Calu3 (cell line): ENCODE results near the gene MYH14. TPM values are rescaled to one million over a fixed set of nuclear protein-coding genes. Genes with fewer than 3 reads are reported as not detected.
"Not testable (repeated sequence)": the region's sequence is repeated elsewhere in the genome, so short reads cannot be mapped to it uniquely, and the experiment has no call there.

ENCODE experiments used
- BruUV-seq: library from RNA; stranded (reverse); fragments of 400-500 nt; replicated peaks from 2 replicates; lab custom pipeline; 2021; lab: Mats Ljungman, UMichigan
- CTCF ChIA-PET: fragments of 300-600 bp; sonication (Branson Sonifier 250); formaldehyde crosslinking; loops from one replicate; lab custom pipeline; 2022; ENCODE audit warnings: antibody characterized with exemption; lab: Charles Lee
- DNase-seq: peaks from one replicate; pipeline ENCODE4 v3.0.0; 2022
- H3K27ac Mint-ChIP-seq: one replicate; pipeline ENCODE4 v1.8.0; 2022; ENCODE audit warnings: mixed read lengths; ENCODE audit not compliant: unreplicated experiment
- H3K27me3 Mint-ChIP-seq: one replicate; pipeline ENCODE4 v1.8.0; 2022; ENCODE audit warnings: mixed read lengths; ENCODE audit not compliant: unreplicated experiment
- H3K36me3 Mint-ChIP-seq: one replicate; pipeline ENCODE4 v1.8.0; 2022; ENCODE audit warnings: mild to moderate bottlenecking, moderate library complexity, mixed read lengths; ENCODE audit not compliant: insufficient read depth, unreplicated experiment
- H3K4me1 Mint-ChIP-seq: one replicate; pipeline ENCODE4 v1.8.0; 2022; ENCODE audit warnings: mild to moderate bottlenecking, low read depth, mixed read lengths; ENCODE audit not compliant: unreplicated experiment
- H3K4me3 Mint-ChIP-seq: one replicate; pipeline ENCODE4 v1.8.0; 2022; ENCODE audit warnings: mild to moderate bottlenecking, low read depth, moderate library complexity, mixed read lengths; ENCODE audit not compliant: unreplicated experiment
- H3K9me3 Mint-ChIP-seq: one replicate; pipeline ENCODE4 v1.8.0; 2022; ENCODE audit warnings: low read depth, mixed read lengths; ENCODE audit not compliant: unreplicated experiment
- CTCF ChIP-seq: fragments of 200-600 bp; IDR thresholded peaks from one replicate; pipeline ENCODE4 v1.8.0; 2022; ENCODE audit warnings: antibody characterized with exemption; ENCODE audit not compliant: unreplicated experiment
- intact Hi-C: fragments of 100-400 bp; cut with micrococcal nuclease; formaldehyde crosslinking; loops from one replicate; pipeline ENCODE4 v1.10.0; 2022; ENCODE audit not compliant: unreplicated experiment
- total RNA-seq: library from RNA; stranded (reverse); gene quantifications from 2 replicates; pipeline ENCODE4 v1.2.3, GENCODE V29; 2022

Gene MYH14
- total RNA-seq, 1 experiment from 2014 or later, result 255 TPM

GRCh38 chr19:50340331-50340730, 136.9 kb downstream of the MYH14 start:
- intact Hi-C loops, result no loop called here
- no peak for DNase-seq
- no peak for TF ChIP-seq CTCF
- Mint-ChIP-seq H3K4me3 (no peak overlapping the region), H3K27me3 (peaks cover 10% of the 10 kb centered on the region), H3K27ac (no peak overlapping the region), H3K9me3 (peaks cover 5% of the 10 kb centered on the region), H3K36me3 (peaks cover 8% of the 10 kb centered on the region), H3K4me1 (peaks cover 4% of the 10 kb centered on the region)
- no TSS peak for BruUV-seq
- CTCF ChIA-PET, result interaction anchor here (1.1 kb wide), 1 partner anchor 9 kb away, joined by 3 read pairs; no protein-coding TSS in a partner anchor

GRCh38 chr19:50341091-50341564, 137.7 kb downstream of the MYH14 start:
- no peak for DNase-seq
- peaks cover 10% of the 10 kb centered on the region for H3K27me3 Mint-ChIP-seq
- intact Hi-C loops, result no loop called here
- no peak overlapping the region for H3K27ac Mint-ChIP-seq
- no peak overlapping the region for H3K4me3 Mint-ChIP-seq
- H3K36me3 Mint-ChIP-seq, result peaks cover 4% of the 10 kb centered on the region
- peaks cover 5% of the 10 kb centered on the region for H3K9me3 Mint-ChIP-seq
- no peak for TF ChIP-seq CTCF
- CTCF ChIA-PET, result interaction anchor here (1.1 kb wide), 1 partner anchor 8 kb away, joined by 3 read pairs; no protein-coding TSS in a partner anchor
- no TSS peak for BruUV-seq
- no peaks in the 10 kb centered on the region for H3K4me1 Mint-ChIP-seq

GRCh38 chr19:50344661-50345318, 141.4 kb downstream of the MYH14 start:
- no peak overlapping the region for H3K27ac Mint-ChIP-seq
- no TSS peak for BruUV-seq
- peaks cover 5% of the 10 kb centered on the region for H3K9me3 Mint-ChIP-seq
- no peak overlapping the region for H3K4me3 Mint-ChIP-seq
- CTCF ChIA-PET, result interaction anchor here (0.6 kb wide), 1 partner anchor 110 kb away, joined by 3 read pairs; no protein-coding TSS in a partner anchor
- H3K4me1 Mint-ChIP-seq, result peaks cover 10% of the 10 kb centered on the region
- TF ChIP-seq CTCF, result no peak
- DNase-seq, result no peak
- intact Hi-C loops, result no loop called here
- H3K36me3 Mint-ChIP-seq, result no peaks in the 10 kb centered on the region
- no peaks in the 10 kb centered on the region for H3K27me3 Mint-ChIP-seq

- H3K27me3 Mint-ChIP-seq, DNase-seq, BruUV-seq, H3K36me3 Mint-ChIP-seq, H3K27ac Mint-ChIP-seq, H3K9me3 Mint-ChIP-seq, H3K4me3 Mint-ChIP-seq, intact Hi-C loops: not testable (repeated sequence)
- peaks cover 10% of the 10 kb centered on the region for H3K4me1 Mint-ChIP-seq
- CTCF ChIA-PET, result interaction anchor here (0.7 kb wide), 1 partner anchor 874 kb away, joined by 3 read pairs; no protein-coding TSS in a partner anchor
Measured at GRCh38 chr19:50347089-50347581, 143.7 kb downstream of the MYH14 start.
